HAP-1 (cell line): Measurements from ENCODE around the gene HCN3.
"Not testable (repeated sequence)": the region's sequence is repeated elsewhere in the genome, so short reads cannot be mapped to it uniquely, and the experiment has no call there.

Experiments
- DNase-seq, 2 experiments: peaks; one replicate each; pipeline ENCODE4 v3.0.0-alpha.2; 2016 to 2020; ENCODE audit warnings: low spot score in 2 of 2
- H3K27me3 ChIP-seq: fragments of 250-450 bp; sonication (Bioruptor Pico); 2 replicates; pipeline ENCODE4 v1.5.1; 2020; ENCODE audit warnings: low read depth, mild to moderate bottlenecking, moderate library complexity
- H3K36me3 ChIP-seq: fragments of 250-450 bp; sonication (Bioruptor Pico); replicated peaks from 2 replicates; pipeline ENCODE4 v1.5.1; 2020; ENCODE audit warnings: mild to moderate bottlenecking
- H3K4me1 ChIP-seq: fragments of 250-450 bp; sonication (Bioruptor Pico); 2 replicates; pipeline ENCODE4 v1.5.1; 2020; ENCODE audit warnings: mild to moderate bottlenecking
- H3K4me3 ChIP-seq: fragments of 250-450 bp; sonication (Bioruptor Pico); 2 replicates; pipeline ENCODE4 v1.5.1; 2020; ENCODE audit warnings: mild to moderate bottlenecking, moderate library complexity
- H3K9me3 ChIP-seq: fragments of 250-450 bp; sonication (Bioruptor Pico); 2 replicates; pipeline ENCODE4 v1.5.1; 2020; ENCODE audit warnings: mild to moderate bottlenecking, moderate library complexity
- in situ Hi-C: fragments of 300-500 bp; cut with MboI; formaldehyde crosslinking; loops from 3 replicates; pipeline ENCODE4 v1.14.3; 2020; ENCODE audit warnings: low sequenced_read_pairs, inconsistent platforms, mixed read lengths

Gene HCN3

DNA sequence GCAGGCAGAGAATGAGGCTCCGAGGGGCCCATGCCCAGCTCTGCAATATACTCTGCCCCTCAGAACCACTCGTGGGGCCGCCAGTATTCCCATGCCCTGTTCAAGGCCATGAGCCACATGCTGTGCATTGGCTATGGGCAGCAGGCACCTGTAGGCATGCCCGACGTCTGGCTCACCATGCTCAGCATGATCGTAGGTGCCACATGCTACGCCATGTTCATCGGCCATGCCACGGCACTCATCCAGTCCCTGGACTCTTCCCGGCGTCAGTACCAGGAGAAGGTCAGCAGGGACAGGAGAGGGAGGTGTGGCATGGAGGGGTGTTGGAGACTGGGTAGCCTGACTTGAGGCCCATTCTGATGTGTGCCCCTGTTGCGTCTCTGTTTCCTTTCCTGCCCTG, 7.2 kb downstream of the HCN3 start:
- Histone ChIP-seq H3K4me1 (no peaks in the 10 kb centered on the region), H3K4me3 (no peak overlapping the region), H3K36me3 (0 out of 2 replicates have a peak, but pooled peaks cover 4% of the 10 kb centered on the region), H3K27me3 (no peaks in the 10 kb centered on the region), H3K9me3 (no peaks in the 10 kb centered on the region)
- DNase-seq = no peak
- in situ Hi-C loops = no loop called here

DNA sequence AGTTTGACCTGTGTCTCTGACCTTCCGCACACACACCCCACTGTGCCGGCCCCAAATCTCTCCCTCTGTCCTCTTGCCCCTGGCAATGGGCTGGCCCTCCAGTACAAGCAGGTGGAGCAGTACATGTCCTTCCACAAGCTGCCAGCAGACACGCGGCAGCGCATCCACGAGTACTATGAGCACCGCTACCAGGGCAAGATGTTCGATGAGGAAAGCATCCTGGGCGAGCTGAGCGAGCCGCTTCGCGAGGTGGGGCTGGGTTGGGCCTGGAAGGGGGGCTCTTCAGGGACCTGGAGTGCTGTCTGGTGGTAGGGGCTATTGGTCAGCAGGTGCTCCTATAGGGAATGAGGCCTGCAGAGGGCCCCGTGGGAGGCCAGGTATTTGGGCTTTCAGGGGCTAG, 7.8 kb downstream of the HCN3 start:
- no peaks in the 10 kb centered on the region for H3K4me1 ChIP-seq
- H3K36me3 ChIP-seq = 0 out of 2 replicates have a peak, but pooled peaks cover 4% of the 10 kb centered on the region
- DNase-seq = no peak
- no peaks in the 10 kb centered on the region for H3K9me3 ChIP-seq
- H3K4me3 ChIP-seq = no peak overlapping the region
- in situ Hi-C loops = no loop called here
- H3K27me3 ChIP-seq = no peaks in the 10 kb centered on the region

DNA sequence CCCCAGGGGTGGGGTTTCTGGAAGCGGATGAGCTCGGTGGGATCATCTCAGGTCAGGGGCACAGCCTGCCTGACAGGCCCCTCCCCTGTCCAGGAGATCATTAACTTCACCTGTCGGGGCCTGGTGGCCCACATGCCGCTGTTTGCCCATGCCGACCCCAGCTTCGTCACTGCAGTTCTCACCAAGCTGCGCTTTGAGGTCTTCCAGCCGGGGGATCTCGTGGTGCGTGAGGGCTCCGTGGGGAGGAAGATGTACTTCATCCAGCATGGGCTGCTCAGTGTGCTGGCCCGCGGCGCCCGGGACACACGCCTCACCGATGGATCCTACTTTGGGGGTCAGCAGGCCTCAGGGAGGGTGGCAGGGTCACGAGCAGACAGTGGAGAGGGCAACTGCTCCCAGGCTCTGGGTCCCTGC, 8.4 kb downstream of the HCN3 start:
- Histone ChIP-seq H3K27me3 (no peaks in the 10 kb centered on the region), H3K36me3 (0 out of 2 replicates have a peak, but pooled peaks cover 4% of the 10 kb centered on the region), H3K9me3 (no peaks in the 10 kb centered on the region), H3K4me1 (no peaks in the 10 kb centered on the region), H3K4me3 (no peak overlapping the region)
- no peak for DNase-seq
- in situ Hi-C loops = no loop called here

DNA sequence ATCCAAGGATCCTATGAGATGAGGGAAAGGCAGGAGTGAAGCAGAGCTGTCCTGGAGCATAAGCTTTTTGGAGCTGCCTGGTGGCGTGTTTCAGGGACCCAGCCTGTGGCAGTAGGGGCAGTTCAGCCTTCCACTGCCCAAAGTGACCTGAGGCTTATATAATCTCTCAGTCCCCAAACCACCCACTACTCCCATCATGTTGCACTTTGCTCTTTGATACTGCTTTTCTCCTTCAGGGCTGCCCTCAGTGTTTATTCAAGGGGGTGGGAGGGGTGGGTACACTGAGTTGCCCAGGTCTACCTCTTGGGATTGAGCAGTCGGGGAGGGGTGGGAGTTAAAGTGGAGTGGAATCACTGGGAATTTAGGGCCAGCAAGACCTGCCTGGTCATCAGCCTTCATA, 9.3 kb downstream of the HCN3 start:
- in situ Hi-C loops = no loop called here
- H3K9me3 ChIP-seq = no peaks in the 10 kb centered on the region
- H3K4me3 ChIP-seq = no peak overlapping the region
- DNase-seq = no peak
- H3K27me3 ChIP-seq = no peaks in the 10 kb centered on the region
- no peaks in the 10 kb centered on the region for H3K4me1 ChIP-seq
- 0 out of 2 replicates have a peak, but pooled peaks cover 4% of the 10 kb centered on the region for H3K36me3 ChIP-seq

DNA sequence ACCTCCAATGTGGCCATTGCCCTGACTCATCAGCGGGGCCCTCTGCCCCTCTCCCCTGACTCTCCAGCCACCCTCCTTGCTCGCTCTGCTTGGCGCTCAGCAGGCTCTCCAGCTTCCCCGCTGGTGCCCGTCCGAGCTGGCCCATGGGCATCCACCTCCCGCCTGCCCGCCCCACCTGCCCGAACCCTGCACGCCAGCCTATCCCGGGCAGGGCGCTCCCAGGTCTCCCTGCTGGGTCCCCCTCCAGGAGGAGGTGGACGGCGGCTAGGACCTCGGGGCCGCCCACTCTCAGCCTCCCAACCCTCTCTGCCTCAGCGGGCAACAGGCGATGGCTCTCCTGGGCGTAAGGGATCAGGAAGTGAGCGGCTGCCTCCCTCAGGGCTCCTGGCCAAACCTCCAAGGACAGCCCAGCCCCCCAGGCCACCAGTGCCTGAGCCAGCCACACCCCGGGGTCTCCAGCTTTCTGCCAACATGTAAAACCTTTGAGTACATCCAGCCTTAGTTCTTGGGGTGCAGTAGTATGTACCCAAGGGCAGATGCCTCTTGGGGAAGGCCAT, 10.8 kb downstream of the HCN3 start:
- no peak for DNase-seq
- H3K4me3 ChIP-seq = no peak overlapping the region
- H3K27me3 ChIP-seq = 0 out of 2 replicates have a peak, but pooled peaks cover under 1% of the 10 kb centered on the region
- H3K9me3 ChIP-seq = no peaks in the 10 kb centered on the region
- H3K4me1 ChIP-seq = no peaks in the 10 kb centered on the region
- in situ Hi-C loops = no loop called here
- H3K36me3 ChIP-seq = 0 out of 2 replicates have a peak, but pooled peaks cover 4% of the 10 kb centered on the region

GRCh38 chr1:155291006-155291405, 13.7 kb downstream of the HCN3 start:
- DNase-seq, H3K36me3 ChIP-seq, in situ Hi-C loops, H3K4me1 ChIP-seq, H3K9me3 ChIP-seq, H3K4me3 ChIP-seq: not testable (repeated sequence)
- H3K27me3 ChIP-seq = peaks cover 25% of the 10 kb centered on the region

- Histone ChIP-seq H3K4me3 (no peak overlapping the region), H3K9me3 (no peaks in the 10 kb centered on the region), H3K27me3 (peaks cover 25% of the 10 kb centered on the region), H3K36me3 (no peaks in the 10 kb centered on the region), H3K4me1 (no peaks in the 10 kb centered on the region)
- in situ Hi-C loops = no loop called here
- no peak for DNase-seq
These were observed 16.0 kb downstream of the HCN3 start for GRCh38 chr1:155293086-155293749.

DNA sequence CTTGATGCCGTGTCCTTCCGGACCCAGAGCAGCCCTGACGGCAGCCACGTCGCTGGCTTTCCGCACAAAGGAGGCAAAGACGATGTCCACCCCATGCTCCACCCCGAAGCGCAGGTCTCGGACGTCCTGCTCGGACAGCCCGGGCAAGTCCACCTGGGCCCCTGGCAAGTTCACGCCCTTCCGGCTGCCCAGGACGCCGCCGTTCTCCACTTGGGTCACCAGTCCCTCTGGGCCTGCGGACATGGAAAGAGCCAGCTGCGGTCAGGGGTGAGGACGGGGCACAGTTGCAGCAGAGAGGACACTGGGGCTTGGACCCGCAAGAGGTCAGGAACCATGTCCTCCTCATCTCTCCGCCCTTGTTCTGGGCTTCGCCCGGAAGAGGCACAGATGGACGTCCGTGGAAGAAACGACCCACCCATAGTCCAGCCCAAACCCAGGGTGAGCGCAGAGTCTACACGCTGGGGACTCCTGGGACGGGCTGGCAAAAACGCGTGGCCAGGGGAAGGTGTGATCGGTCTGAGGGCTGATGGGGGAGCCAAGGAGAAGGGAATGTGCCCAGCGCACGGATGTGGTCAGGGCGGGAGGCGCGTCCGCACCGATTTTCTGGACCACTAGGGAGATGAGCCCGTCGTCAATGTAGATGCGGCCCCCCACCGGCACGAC, 17.4 kb downstream of the HCN3 start:
- in situ Hi-C loops = no loop called here
- Histone ChIP-seq H3K27me3 (peaks cover 25% of the 10 kb centered on the region), H3K4me3 (no peak overlapping the region), H3K36me3 (no peaks in the 10 kb centered on the region), H3K9me3 (no peaks in the 10 kb centered on the region), H3K4me1 (no peaks in the 10 kb centered on the region)
- DNase-seq = no peak

DNA sequence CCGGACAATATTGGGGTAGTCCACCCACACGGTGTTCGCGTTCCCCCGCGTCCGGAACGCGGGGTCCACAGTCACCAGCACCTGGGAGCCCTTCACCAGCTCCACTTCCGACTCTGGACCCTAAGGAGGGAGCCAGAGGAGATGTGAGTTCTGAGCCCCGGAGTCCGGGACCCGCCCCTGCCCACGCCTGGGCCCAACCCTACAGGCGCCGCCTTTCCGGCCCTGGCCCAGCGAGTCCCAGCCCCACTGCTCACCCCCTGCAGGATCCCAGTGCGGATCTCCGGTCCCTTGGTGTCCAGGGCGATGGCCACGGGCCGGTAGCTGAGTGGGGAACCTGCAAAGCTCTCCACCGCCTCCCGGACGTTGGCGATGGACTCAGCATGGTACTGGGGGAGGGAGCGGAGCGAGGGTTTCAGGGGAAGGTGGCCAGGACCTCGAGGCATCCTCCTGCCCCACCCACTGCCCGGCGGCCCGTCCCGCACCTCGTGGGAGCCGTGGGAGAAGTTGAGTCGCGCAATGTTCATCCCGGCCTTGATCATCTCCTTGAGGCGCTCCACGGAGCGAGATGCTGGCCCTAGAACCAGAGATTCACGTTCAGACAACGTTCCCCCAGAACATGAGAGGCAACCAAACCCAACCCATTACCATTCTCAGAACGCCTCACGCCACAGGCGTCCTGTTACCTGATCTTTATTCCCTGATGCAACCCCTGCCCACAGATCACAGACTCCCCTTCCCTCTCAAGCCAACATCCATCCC, 18.1 kb downstream of the HCN3 start:
- no peaks in the 10 kb centered on the region for H3K36me3 ChIP-seq
- in situ Hi-C loops = no loop called here
- no peak overlapping the region for H3K4me3 ChIP-seq
- peaks cover 25% of the 10 kb centered on the region for H3K27me3 ChIP-seq
- H3K4me1 ChIP-seq = no peaks in the 10 kb centered on the region
- H3K9me3 ChIP-seq = no peaks in the 10 kb centered on the region
- no peak for DNase-seq

GRCh38 chr1:155295942-155296267, 18.6 kb downstream of the HCN3 start:
- Histone ChIP-seq H3K4me3 (no peak overlapping the region), H3K9me3 (no peaks in the 10 kb centered on the region), H3K27me3 (peaks cover 25% of the 10 kb centered on the region), H3K36me3 (no peaks in the 10 kb centered on the region), H3K4me1 (no peaks in the 10 kb centered on the region)
- in situ Hi-C loops = no loop called here
- DNase-seq = no peak

DNA sequence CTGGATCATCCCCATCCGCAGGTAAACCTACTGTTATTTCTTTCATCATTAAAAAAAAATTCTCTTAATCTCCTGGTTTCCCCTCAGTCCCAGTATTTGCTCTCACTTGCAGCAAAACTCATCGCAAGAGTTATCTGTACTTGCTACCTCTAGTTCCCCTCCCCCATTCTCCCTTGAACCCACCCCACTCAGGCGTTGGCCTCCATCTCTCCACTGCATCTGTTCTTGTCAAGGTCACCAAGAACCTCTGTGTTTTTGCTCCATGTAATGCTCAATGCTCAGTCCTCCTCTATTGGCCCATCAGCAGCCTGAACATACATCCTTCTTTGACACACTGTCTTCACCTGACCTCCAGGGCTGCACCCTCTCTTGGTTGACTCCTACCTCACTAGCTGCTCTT, 19.4 kb downstream of the HCN3 start:
- Histone ChIP-seq H3K27me3 (peaks cover 25% of the 10 kb centered on the region), H3K9me3 (no peaks in the 10 kb centered on the region), H3K4me1 (no peaks in the 10 kb centered on the region), H3K36me3 (no peaks in the 10 kb centered on the region), H3K4me3 (no peak overlapping the region)
- DNase-seq = no peak
- in situ Hi-C loops = no loop called here

DNA sequence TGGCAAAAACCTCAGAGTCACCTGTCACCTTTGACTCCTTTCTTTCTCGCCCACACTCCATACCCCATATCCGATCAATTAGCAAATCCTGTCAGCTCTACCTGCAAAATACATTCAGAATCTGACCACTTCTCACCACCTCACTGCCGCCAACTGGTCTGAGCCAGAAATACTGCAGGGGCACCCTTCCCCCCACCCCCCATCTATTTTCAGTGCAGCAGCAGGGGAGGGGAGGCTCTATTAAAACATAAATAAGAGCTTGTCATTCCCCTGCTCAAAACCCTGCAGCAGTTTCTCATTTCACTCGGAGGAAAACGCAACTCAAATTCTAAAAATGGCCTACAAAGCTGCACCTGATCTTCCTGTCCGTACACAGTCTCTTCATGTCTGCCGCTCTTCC, 20.1 kb downstream of the HCN3 start:
- no peaks in the 10 kb centered on the region for H3K4me1 ChIP-seq
- DNase-seq = no peak
- H3K4me3 ChIP-seq = no peak overlapping the region
- in situ Hi-C loops = no loop called here
- H3K9me3 ChIP-seq = no peaks in the 10 kb centered on the region
- H3K36me3 ChIP-seq = no peaks in the 10 kb centered on the region
- H3K27me3 ChIP-seq = peaks cover 25% of the 10 kb centered on the region

DNA sequence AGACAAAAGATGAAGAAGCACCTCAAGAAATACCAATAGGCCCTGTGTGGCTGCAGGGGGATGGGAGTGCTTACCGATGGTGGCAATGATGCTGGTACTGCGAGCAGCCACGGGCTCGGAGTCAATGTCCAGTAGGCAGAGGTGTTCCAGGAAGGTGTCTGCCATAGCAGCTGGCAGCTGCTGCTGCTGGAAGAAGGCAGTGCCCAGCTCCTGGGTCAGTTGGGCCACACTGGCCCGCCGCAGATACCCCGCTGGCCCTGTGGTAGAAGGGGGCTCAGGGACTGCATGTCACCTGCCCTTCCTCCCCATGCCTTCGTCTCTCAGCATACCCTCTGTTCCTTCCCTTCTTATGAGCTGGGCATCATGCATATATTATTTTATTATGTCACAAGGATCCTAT, 22.8 kb downstream of the HCN3 start:
- in situ Hi-C loops = no loop called here
- H3K4me3 ChIP-seq = no peak overlapping the region
- peaks cover 8% of the 10 kb centered on the region for H3K27me3 ChIP-seq
- DNase-seq = no peak
- no peaks in the 10 kb centered on the region for H3K9me3 ChIP-seq
- H3K36me3 ChIP-seq = no peaks in the 10 kb centered on the region
- no peaks in the 10 kb centered on the region for H3K4me1 ChIP-seq
